22Rv1 (cell line): ENCODE measurements around the gene HPSE2.

ENCODE experiments used
- ZFX ChIP-seq: fragments of 450-650 bp; IDR thresholded peaks from 2 replicates; pipeline ENCODE4 v1.6.1; 2017; ENCODE audit warnings: antibody characterized with exemption, borderline replicate concordance
- TF ChIP-seq, protein P1 (sequence below): fragments of 450-650 bp; IDR thresholded peaks from 2 replicates; pipeline ENCODE4 v1.5.1; 2017; ENCODE audit warnings: mild to moderate bottlenecking

DNA sequence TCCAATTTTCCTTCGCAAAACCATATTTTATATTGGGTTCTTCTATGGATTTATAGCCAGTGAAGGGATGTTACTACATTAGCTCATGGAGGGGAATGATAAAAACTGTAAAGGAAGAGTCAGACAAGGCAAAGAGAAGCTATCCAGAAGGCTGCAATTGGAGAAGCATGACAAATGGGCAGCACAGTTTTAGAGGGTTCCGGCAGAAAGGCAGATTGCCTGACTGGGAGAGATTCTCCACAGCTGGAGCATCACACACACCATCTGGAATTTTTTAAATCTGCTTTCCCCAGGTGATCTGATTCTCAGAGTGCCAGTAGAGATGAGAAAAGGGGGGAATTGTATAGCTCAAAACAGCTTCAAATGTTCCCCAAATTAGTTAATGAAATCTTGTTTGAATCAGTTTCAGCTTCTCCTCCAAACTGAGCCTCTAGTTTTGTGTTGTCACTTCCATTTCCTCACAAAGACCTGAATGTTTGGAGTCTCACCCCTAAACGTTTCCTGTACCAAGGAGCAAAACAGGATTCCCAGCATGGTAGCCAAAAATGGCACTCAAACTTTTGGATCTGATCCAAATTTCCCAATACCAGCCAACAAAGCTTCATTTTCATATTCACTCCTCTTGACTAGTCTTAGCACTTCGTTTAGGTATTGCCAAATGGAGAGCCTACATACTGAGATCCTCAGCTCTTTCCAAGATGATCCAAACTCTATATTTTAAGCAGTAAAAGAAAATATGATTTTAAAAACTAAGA is 177.5 kb downstream of the HPSE2 start:
- TF ChIP-seq, protein P1, sequence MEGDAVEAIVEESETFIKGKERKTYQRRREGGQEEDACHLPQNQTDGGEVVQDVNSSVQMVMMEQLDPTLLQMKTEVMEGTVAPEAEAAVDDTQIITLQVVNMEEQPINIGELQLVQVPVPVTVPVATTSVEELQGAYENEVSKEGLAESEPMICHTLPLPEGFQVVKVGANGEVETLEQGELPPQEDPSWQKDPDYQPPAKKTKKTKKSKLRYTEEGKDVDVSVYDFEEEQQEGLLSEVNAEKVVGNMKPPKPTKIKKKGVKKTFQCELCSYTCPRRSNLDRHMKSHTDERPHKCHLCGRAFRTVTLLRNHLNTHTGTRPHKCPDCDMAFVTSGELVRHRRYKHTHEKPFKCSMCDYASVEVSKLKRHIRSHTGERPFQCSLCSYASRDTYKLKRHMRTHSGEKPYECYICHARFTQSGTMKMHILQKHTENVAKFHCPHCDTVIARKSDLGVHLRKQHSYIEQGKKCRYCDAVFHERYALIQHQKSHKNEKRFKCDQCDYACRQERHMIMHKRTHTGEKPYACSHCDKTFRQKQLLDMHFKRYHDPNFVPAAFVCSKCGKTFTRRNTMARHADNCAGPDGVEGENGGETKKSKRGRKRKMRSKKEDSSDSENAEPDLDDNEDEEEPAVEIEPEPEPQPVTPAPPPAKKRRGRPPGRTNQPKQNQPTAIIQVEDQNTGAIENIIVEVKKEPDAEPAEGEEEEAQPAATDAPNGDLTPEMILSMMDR = no peak
- TF ChIP-seq ZFX = no peak
